NT2/D1 (cell line): ENCODE data around the gene CACFD1.

Source experiments
- SUZ12 ChIP-seq: IDR thresholded peaks from 2 replicates; pipeline ENCODE4 v1.6.1; 2011; ENCODE audit not compliant: insufficient read length, insufficient read depth; ENCODE audit errors: extremely low read depth
- YY1 ChIP-seq: IDR thresholded peaks from 2 replicates; pipeline ENCODE4 v1.6.1; 2011; ENCODE audit not compliant: insufficient read length, insufficient read depth
- ZNF274 ChIP-seq: IDR thresholded peaks from 2 replicates; pipeline ENCODE4 v1.6.1; 2011; ENCODE audit warnings: mild to moderate bottlenecking, low read depth, low read length

GRCh38 chr9:133454943-133455673 lies 4.7 kb upstream of the CACFD1 start:
- TF ChIP-seq SUZ12 (no peak), YY1 (no peak), ZNF274 (no peak)
